ENCODE measurements around the gene SF3B2.

The SF3B2 gene

GRCh38 chr11:66071381-66071801 lies 19.2 kb downstream of the SF3B2 start:
- no peaks in the 10 kb centered on the region for H3K9me3 ChIP-seq (ENCODE audit: control insufficient read depth, low read length)
- H3K4me1 ChIP-seq, result peaks cover 6% of the 10 kb centered on the region
- TF ChIP-seq CTCF (IDR thresholded peaks at IDR 0.05), result no peak
- H3K4me2 ChIP-seq (ENCODE audit: low read length), result peak overlapping the region; percentile 41
- no peaks in the 10 kb centered on the region for H3K27me3 ChIP-seq (ENCODE audit: control insufficient read depth, insufficient read depth, low read length)
- H3K9ac ChIP-seq, result no peak overlapping the region
- H3K27ac ChIP-seq, result peak overlapping the region; percentile 66
- peak overlapping the region; percentile 51 for H3K4me3 ChIP-seq (ENCODE audit: low read depth, low read length)
- no peaks in the 10 kb centered on the region for H3K36me3 ChIP-seq (ENCODE audit: control insufficient read depth, insufficient read depth, low read length)
- peak overlapping the region; percentile 74 for H2AFZ ChIP-seq
- no peaks in the 10 kb centered on the region for H3K79me2 ChIP-seq

- Histone ChIP-seq H3K9ac (no peak overlapping the region), H3K4me3 (ENCODE audit: low read depth, low read length) (no peak overlapping the region), H3K4me2 (ENCODE audit: low read length) (no peak overlapping the region), H3K4me1 (peaks cover 6% of the 10 kb centered on the region), H3K36me3 (ENCODE audit: control insufficient read depth, insufficient read depth, low read length) (no peaks in the 10 kb centered on the region), H3K9me3 (ENCODE audit: control insufficient read depth, low read length) (no peaks in the 10 kb centered on the region), H3K27ac (no peak overlapping the region), H3K27me3 (ENCODE audit: control insufficient read depth, insufficient read depth, low read length) (no peaks in the 10 kb centered on the region), H3K79me2 (peaks cover 2% of the 10 kb centered on the region), H2AFZ (no peak overlapping the region)
- no peak for TF ChIP-seq CTCF (IDR thresholded peaks at IDR 0.05)
Measured at GRCh38 chr11:66072081-66072480, 19.9 kb downstream of the SF3B2 start.

- H3K4me3 ChIP-seq (ENCODE audit: low read depth, low read length), result no peak overlapping the region
- no peaks in the 10 kb centered on the region for H3K27me3 ChIP-seq (ENCODE audit: control insufficient read depth, insufficient read depth, low read length)
- H3K27ac ChIP-seq, result no peak overlapping the region
- H2AFZ ChIP-seq, result no peak overlapping the region
- H3K79me2 ChIP-seq, result peaks cover 2% of the 10 kb centered on the region
- no peaks in the 10 kb centered on the region for H3K9me3 ChIP-seq (ENCODE audit: control insufficient read depth, low read length)
- peaks cover 6% of the 10 kb centered on the region for H3K4me1 ChIP-seq
- no peak overlapping the region for H3K4me2 ChIP-seq (ENCODE audit: low read length)
- H3K9ac ChIP-seq, result no peak overlapping the region
- TF ChIP-seq CTCF (IDR thresholded peaks at IDR 0.05), result no peak
- no peaks in the 10 kb centered on the region for H3K36me3 ChIP-seq (ENCODE audit: control insufficient read depth, insufficient read depth, low read length)
Measured at GRCh38 chr11:66072518-66072917, 20.4 kb downstream of the SF3B2 start.

- no peak overlapping the region for H3K4me3 ChIP-seq (ENCODE audit: low read depth, low read length)
- H3K4me1 ChIP-seq, result peaks cover 4% of the 10 kb centered on the region
- no peak overlapping the region for H3K4me2 ChIP-seq (ENCODE audit: low read length)
- no peak overlapping the region for H2AFZ ChIP-seq
- H3K27ac ChIP-seq, result no peak overlapping the region
- no peaks in the 10 kb centered on the region for H3K36me3 ChIP-seq (ENCODE audit: control insufficient read depth, insufficient read depth, low read length)
- H3K27me3 ChIP-seq (ENCODE audit: control insufficient read depth, insufficient read depth, low read length), result no peaks in the 10 kb centered on the region
- peaks cover 5% of the 10 kb centered on the region for H3K79me2 ChIP-seq
- no peak for TF ChIP-seq CTCF (IDR thresholded peaks at IDR 0.05)
- no peak overlapping the region for H3K9ac ChIP-seq
- H3K9me3 ChIP-seq (ENCODE audit: control insufficient read depth, low read length), result no peaks in the 10 kb centered on the region
Measured at GRCh38 chr11:66073669-66074068, 21.5 kb downstream of the SF3B2 start.

GRCh38 chr11:66075273-66075672 lies 23.1 kb downstream of the SF3B2 start:
- no peaks in the 10 kb centered on the region for H3K27me3 ChIP-seq (ENCODE audit: control insufficient read depth, insufficient read depth, low read length)
- H3K79me2 ChIP-seq, result peaks cover 8% of the 10 kb centered on the region
- H3K9ac ChIP-seq, result no peak overlapping the region
- H3K27ac ChIP-seq, result no peak overlapping the region
- TF ChIP-seq CTCF (IDR thresholded peaks at IDR 0.05), result no peak
- H3K4me1 ChIP-seq, result no peaks in the 10 kb centered on the region
- H3K9me3 ChIP-seq (ENCODE audit: control insufficient read depth, low read length), result no peaks in the 10 kb centered on the region
- H2AFZ ChIP-seq, result no peak overlapping the region
- no peak overlapping the region for H3K4me3 ChIP-seq (ENCODE audit: low read depth, low read length)
- no peak overlapping the region for H3K4me2 ChIP-seq (ENCODE audit: low read length)
- H3K36me3 ChIP-seq (ENCODE audit: control insufficient read depth, insufficient read depth, low read length), result no peaks in the 10 kb centered on the region
